ENCODE results near the gene PPFIA2.

Gene PPFIA2

DNA sequence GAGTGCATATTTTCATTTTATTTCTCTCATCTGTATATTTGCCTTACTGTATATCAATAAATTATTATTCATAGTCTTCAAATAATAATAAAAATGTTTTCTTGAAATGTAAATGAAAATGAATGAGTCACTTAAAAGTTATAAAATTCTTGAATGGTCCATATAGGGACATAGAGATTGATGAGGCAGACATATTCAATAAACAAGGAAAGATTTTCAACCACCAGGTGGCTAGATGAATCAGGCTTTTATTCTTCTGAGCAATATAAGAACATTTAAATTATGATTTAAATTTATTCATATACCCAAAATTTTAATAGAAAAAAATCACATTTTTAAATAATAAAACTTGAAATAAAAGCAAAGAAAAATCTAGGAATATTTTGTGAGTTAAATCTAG, 431.7 kb downstream of the PPFIA2 start:
- no peak overlapping the region for H2AFZ ChIP-seq (ENCODE audit: low read length)
- H3K36me3 ChIP-seq (replicated peaks in 1 of 2; ENCODE audit: control insufficient read depth in 2 of 2, insufficient read depth in 2 of 2, low read length in 2 of 2), result no peaks in the 10 kb centered on the region
- H2AK5ac ChIP-seq (ENCODE audit: low read depth, low read length), result no peak overlapping the region
- no peak overlapping the region for H2BK5ac ChIP-seq (ENCODE audit: low read length)
- no peaks in the 10 kb centered on the region for H3K9me3 ChIP-seq (replicated peaks in 1 of 2; ENCODE audit: control insufficient read depth in 2 of 2, insufficient read depth in 1 of 2, low read depth in 1 of 2, low read length in 2 of 2)
- H3K4me2 ChIP-seq (ENCODE audit: insufficient read depth, low read length, poor library complexity, severe bottlenecking), result no peak overlapping the region
- no peak overlapping the region for H2BK15ac ChIP-seq (ENCODE audit: low read length)
- no peak overlapping the region for H3K18ac ChIP-seq (ENCODE audit: low read length)
- H4K8ac ChIP-seq (ENCODE audit: low read depth, low read length), result no peak overlapping the region
- no peak overlapping the region for H4K91ac ChIP-seq (ENCODE audit: low read depth, low read length, poor library complexity)
- no peak overlapping the region for H2BK12ac ChIP-seq (ENCODE audit: low read length)
- no peak overlapping the region for H3K14ac ChIP-seq (ENCODE audit: low read length)
- no peaks in the 10 kb centered on the region for H3K27me3 ChIP-seq (ENCODE audit: control insufficient read depth in 3 of 3, insufficient read depth in 3 of 3, low read depth in 1 of 3, low read length in 3 of 3)
- no peak overlapping the region for H3K27ac ChIP-seq (replicated peaks; ENCODE audit: low read length)
- no peak overlapping the region for H3K4me3 ChIP-seq (ENCODE audit: low read length in 2 of 2)
- H3K9ac ChIP-seq (ENCODE audit: low read depth, low read length, poor library complexity), result no peak overlapping the region
- no peaks in the 10 kb centered on the region for H3K4me1 ChIP-seq (ENCODE audit: control insufficient read depth in 2 of 2, insufficient read depth in 1 of 2, low read depth in 1 of 2, low read length in 2 of 2)
- DNase-seq (ENCODE audit: low spot score), result no peak
- H2BK120ac ChIP-seq (ENCODE audit: low read depth, low read length), result no peak overlapping the region
- H3K4ac ChIP-seq (ENCODE audit: low read length), result no peak overlapping the region
- H3K23ac ChIP-seq (ENCODE audit: low read depth, low read length, poor library complexity), result no peak overlapping the region
- no peaks in the 10 kb centered on the region for H3K79me1 ChIP-seq (ENCODE audit: low read depth, low read length)

DNA sequence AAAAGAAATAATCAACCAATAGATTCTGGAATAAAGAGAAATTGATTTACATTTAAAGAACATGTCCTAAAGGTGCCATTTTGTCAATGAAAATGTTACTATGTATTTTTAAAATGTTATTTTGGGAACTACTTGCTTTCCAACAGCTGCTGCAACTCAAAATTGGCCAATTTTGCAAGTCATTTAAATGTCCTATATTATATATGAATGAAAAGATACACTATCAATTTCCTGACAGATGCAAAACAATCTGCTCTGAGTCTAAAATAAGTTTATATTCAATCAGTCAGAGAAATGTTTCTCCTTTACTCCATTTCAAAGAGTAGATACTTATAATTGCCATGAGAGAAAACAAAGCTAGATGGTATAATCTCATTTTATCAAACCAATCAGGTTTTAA, 434.1 kb downstream of the PPFIA2 start:
- Histone ChIP-seq H3K27me3 (ENCODE audit: control insufficient read depth in 3 of 3, insufficient read depth in 3 of 3, low read depth in 1 of 3, low read length in 3 of 3) (no peaks in the 10 kb centered on the region), H3K4me1 (ENCODE audit: control insufficient read depth in 2 of 2, insufficient read depth in 1 of 2, low read depth in 1 of 2, low read length in 2 of 2) (no peaks in the 10 kb centered on the region), H4K8ac (ENCODE audit: low read depth, low read length) (no peak overlapping the region), H3K4me2 (ENCODE audit: insufficient read depth, low read length, poor library complexity, severe bottlenecking) (no peak overlapping the region), H2BK15ac (ENCODE audit: low read length) (no peak overlapping the region), H2AK5ac (ENCODE audit: low read depth, low read length) (no peak overlapping the region), H3K9me3 (replicated peaks in 1 of 2; ENCODE audit: control insufficient read depth in 2 of 2, insufficient read depth in 1 of 2, low read depth in 1 of 2, low read length in 2 of 2) (no peaks in the 10 kb centered on the region), H3K14ac (ENCODE audit: low read length) (no peak overlapping the region), H2AFZ (ENCODE audit: low read length) (no peak overlapping the region), H3K9ac (ENCODE audit: low read depth, low read length, poor library complexity) (no peak overlapping the region), H3K23ac (ENCODE audit: low read depth, low read length, poor library complexity) (no peak overlapping the region), H2BK12ac (ENCODE audit: low read length) (no peak overlapping the region), H3K18ac (ENCODE audit: low read length) (no peak overlapping the region), H2BK120ac (ENCODE audit: low read depth, low read length) (no peak overlapping the region), H3K79me1 (ENCODE audit: low read depth, low read length) (no peaks in the 10 kb centered on the region), H3K4me3 (ENCODE audit: low read length in 2 of 2) (no peak overlapping the region), H2BK5ac (ENCODE audit: low read length) (no peak overlapping the region), H3K36me3 (replicated peaks in 1 of 2; ENCODE audit: control insufficient read depth in 2 of 2, insufficient read depth in 2 of 2, low read length in 2 of 2) (no peaks in the 10 kb centered on the region), H4K91ac (ENCODE audit: low read depth, low read length, poor library complexity) (no peak overlapping the region), H3K4ac (ENCODE audit: low read length) (no peak overlapping the region), H3K27ac (replicated peaks; ENCODE audit: low read length) (no peak overlapping the region)
- DNase-seq (ENCODE audit: low spot score), result no peak

DNA sequence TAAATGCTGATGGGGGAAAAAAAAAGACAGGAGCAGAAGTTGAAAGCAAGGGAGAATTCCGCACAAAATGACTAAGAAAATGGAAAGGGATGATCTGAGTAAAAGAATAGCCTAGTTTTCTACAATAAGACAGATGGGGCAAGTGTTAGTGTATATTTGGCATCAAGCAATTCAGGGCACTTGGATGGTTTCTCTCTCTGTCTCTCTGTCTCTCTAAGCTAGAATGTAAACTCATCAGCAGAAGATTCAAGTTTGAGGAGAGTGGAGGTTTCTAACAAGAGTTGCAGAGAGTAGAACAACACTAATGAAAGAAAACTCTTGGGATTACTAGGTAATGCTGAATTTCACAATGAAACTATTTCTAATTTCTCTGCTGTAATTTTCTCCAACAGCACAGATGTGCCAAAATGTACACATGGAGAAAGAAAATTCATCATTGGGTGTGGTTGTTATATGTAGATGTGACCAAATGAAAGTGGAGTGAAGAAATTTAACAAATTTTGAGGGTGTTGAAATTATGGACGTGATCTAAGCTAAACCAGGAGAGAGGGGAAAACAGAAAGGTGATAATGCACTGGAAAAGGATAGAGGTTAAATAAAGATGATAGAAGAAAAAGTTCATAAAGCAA, 444.1 kb downstream of the PPFIA2 start:
- no CpG with 5 or more reads among the region's 2 CpGs for WGBS, 2 donors (ENCODE audit: extremely low coverage in 2 of 2, insufficient read length in 2 of 2, insufficient replicate concordance in 1 of 2)
- no peaks in the 10 kb centered on the region for H3K4me1 ChIP-seq (ENCODE audit: control insufficient read depth in 2 of 2, insufficient read depth in 1 of 2, low read depth in 1 of 2, low read length in 2 of 2)
- no peak overlapping the region for H3K23ac ChIP-seq (ENCODE audit: low read depth, low read length, poor library complexity)
- no peak for DNase-seq (ENCODE audit: low spot score)
- no peak overlapping the region for H2BK15ac ChIP-seq (ENCODE audit: low read length)
- no peaks in the 10 kb centered on the region for H3K36me3 ChIP-seq (replicated peaks in 1 of 2; ENCODE audit: control insufficient read depth in 2 of 2, insufficient read depth in 2 of 2, low read length in 2 of 2)
- H2BK120ac ChIP-seq (ENCODE audit: low read depth, low read length), result no peak overlapping the region
- no peak overlapping the region for H3K18ac ChIP-seq (ENCODE audit: low read length)
- no peak overlapping the region for H2BK12ac ChIP-seq (ENCODE audit: low read length)
- H3K4me2 ChIP-seq (ENCODE audit: insufficient read depth, low read length, poor library complexity, severe bottlenecking), result no peak overlapping the region
- no peak overlapping the region for H2AK5ac ChIP-seq (ENCODE audit: low read depth, low read length)
- no peaks in the 10 kb centered on the region for H3K9me3 ChIP-seq (replicated peaks in 1 of 2; ENCODE audit: control insufficient read depth in 2 of 2, insufficient read depth in 1 of 2, low read depth in 1 of 2, low read length in 2 of 2)
- H3K14ac ChIP-seq (ENCODE audit: low read length), result no peak overlapping the region
- no peak overlapping the region for H3K4me3 ChIP-seq (ENCODE audit: low read length in 2 of 2)
- no peak overlapping the region for H4K91ac ChIP-seq (ENCODE audit: low read depth, low read length, poor library complexity)
- no peak overlapping the region for H3K27ac ChIP-seq (replicated peaks; ENCODE audit: low read length)
- no peak overlapping the region for H3K9ac ChIP-seq (ENCODE audit: low read depth, low read length, poor library complexity)
- no peak overlapping the region for H3K4ac ChIP-seq (ENCODE audit: low read length)
- H3K27me3 ChIP-seq (ENCODE audit: control insufficient read depth in 3 of 3, insufficient read depth in 3 of 3, low read depth in 1 of 3, low read length in 3 of 3), result no peaks in the 10 kb centered on the region
- H3K79me1 ChIP-seq (ENCODE audit: low read depth, low read length), result no peaks in the 10 kb centered on the region
- H4K8ac ChIP-seq (ENCODE audit: low read depth, low read length), result no peak overlapping the region
- H2AFZ ChIP-seq (ENCODE audit: low read length), result no peak overlapping the region
- H2BK5ac ChIP-seq (ENCODE audit: low read length), result no peak overlapping the region

DNA sequence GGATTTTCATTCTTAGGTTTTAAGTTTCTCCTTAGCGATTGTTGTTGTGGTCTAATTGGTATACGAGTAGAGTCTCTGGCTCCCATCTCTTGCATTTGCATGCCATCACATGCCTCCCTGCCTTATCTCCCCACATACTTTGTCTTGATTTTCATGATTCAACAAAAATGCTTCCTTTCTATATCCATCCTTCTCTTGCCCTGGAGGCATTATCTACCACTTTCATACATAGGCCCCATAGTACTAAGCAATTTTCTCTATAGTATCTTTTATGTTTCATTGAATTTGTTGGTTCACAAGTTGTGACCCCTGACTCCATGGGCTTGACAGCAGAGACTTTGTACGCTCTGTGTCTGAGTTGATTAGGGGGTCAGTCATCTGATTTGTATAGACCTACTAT, 455.2 kb downstream of the PPFIA2 start:
- no peak overlapping the region for H3K4me3 ChIP-seq (ENCODE audit: low read length in 2 of 2)
- H3K9ac ChIP-seq (ENCODE audit: low read depth, low read length, poor library complexity), result no peak overlapping the region
- no peak overlapping the region for H4K8ac ChIP-seq (ENCODE audit: low read depth, low read length)
- no peak overlapping the region for H4K91ac ChIP-seq (ENCODE audit: low read depth, low read length, poor library complexity)
- H2AK5ac ChIP-seq (ENCODE audit: low read depth, low read length), result no peak overlapping the region
- no peak overlapping the region for H2BK5ac ChIP-seq (ENCODE audit: low read length)
- H2AFZ ChIP-seq (ENCODE audit: low read length), result no peak overlapping the region
- H3K27me3 ChIP-seq (ENCODE audit: control insufficient read depth in 3 of 3, insufficient read depth in 3 of 3, low read depth in 1 of 3, low read length in 3 of 3), result no peaks in the 10 kb centered on the region
- no peaks in the 10 kb centered on the region for H3K79me1 ChIP-seq (ENCODE audit: low read depth, low read length)
- no peaks in the 10 kb centered on the region for H3K9me3 ChIP-seq (replicated peaks in 1 of 2; ENCODE audit: control insufficient read depth in 2 of 2, insufficient read depth in 1 of 2, low read depth in 1 of 2, low read length in 2 of 2)
- no peak overlapping the region for H2BK12ac ChIP-seq (ENCODE audit: low read length)
- DNase-seq (ENCODE audit: low spot score), result no peak
- no peaks in the 10 kb centered on the region for H3K36me3 ChIP-seq (replicated peaks in 1 of 2; ENCODE audit: control insufficient read depth in 2 of 2, insufficient read depth in 2 of 2, low read length in 2 of 2)
- H3K4ac ChIP-seq (ENCODE audit: low read length), result no peak overlapping the region
- no peak overlapping the region for H3K14ac ChIP-seq (ENCODE audit: low read length)
- no peaks in the 10 kb centered on the region for H3K4me1 ChIP-seq (ENCODE audit: control insufficient read depth in 2 of 2, insufficient read depth in 1 of 2, low read depth in 1 of 2, low read length in 2 of 2)
- H2BK120ac ChIP-seq (ENCODE audit: low read depth, low read length), result no peak overlapping the region
- H3K4me2 ChIP-seq (ENCODE audit: insufficient read depth, low read length, poor library complexity, severe bottlenecking), result no peak overlapping the region
- no CpG with 5 or more reads among the region's 3 CpGs for whole genome bisulfite sequencing, 2 donors (ENCODE audit: extremely low coverage in 2 of 2, insufficient read length in 2 of 2, insufficient replicate concordance in 1 of 2)
- H3K18ac ChIP-seq (ENCODE audit: low read length), result no peak overlapping the region
- no peak overlapping the region for H3K27ac ChIP-seq (replicated peaks; ENCODE audit: low read length)
- no peak overlapping the region for H2BK15ac ChIP-seq (ENCODE audit: low read length)
- no peak overlapping the region for H3K23ac ChIP-seq (ENCODE audit: low read depth, low read length, poor library complexity)

All from neuronal stem cell (in vitro differentiated cells).